HG03045 (cell line): ENCODE measurements around the gene SEC61A1.

Experiments used
- ATAC-seq: cut with Tn5 transposase; IDR thresholded peaks from one replicate; pipeline ENCODE4 v1.9.1; 2021; ENCODE audit warnings: mild to moderate bottlenecking, moderate library complexity; ENCODE audit not compliant: unreplicated experiment

SEC61A1 gene

DNA sequence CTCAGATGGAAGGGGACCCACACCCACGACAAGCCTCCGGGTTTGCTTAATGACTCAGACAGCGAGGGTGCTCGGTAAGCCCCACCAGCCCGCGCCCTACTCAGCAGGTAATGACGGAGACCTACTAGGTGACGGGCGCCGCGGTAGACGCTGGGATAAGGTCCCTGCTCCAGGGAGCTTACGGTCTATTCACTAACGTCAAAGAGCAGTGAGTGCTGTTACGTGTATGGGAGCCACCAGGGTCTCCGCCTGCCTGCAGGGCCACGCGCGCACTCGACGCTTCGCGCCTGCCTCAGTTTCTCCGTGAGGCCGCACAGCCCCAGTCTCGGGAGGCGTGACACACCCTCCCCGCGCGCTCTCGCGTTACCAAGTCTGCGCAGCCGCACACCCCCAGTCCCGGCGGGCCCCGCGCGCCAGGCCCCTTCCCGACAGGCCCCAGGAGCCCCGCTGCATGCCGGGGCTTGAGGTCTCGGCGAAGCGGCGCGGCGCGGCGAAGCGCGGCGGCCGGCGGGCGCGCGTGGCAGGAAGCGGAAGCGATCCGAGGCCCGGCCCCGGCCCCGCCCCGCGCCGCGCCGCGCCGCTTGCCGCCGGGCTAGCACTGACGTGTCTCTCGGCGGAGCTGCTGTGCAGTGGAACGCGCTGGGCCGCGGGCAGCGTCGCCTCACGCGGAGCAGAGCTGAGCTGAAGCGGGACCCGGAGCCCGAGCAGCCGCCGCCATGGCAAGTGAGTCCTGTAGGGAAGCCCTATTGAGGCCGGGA is at the start of gene SEC61A1:
Gene SEC61A1, plus strand, starts transcription at position 601 of the 758 bp plus-strand sequence. Its CDS starts 116 bp downstream, at position 717.
- peak; percentile 93 for ATAC-seq

GRCh38 chr3:128004661-128005060 is 47.6 kb upstream of the SEC61A1 start:
- ATAC-seq: no peak

GRCh38 chr3:128006061-128007032 is 45.9 kb upstream of the SEC61A1 start:
- ATAC-seq: no peak

GRCh38 chr3:128007033-128007424 is 45.2 kb upstream of the SEC61A1 start:
- no peak for ATAC-seq

GRCh38 chr3:128009952-128010846 is 42.0 kb upstream of the SEC61A1 start:
- ATAC-seq: no peak

- no peak for ATAC-seq
Measured at GRCh38 chr3:128011140-128011539, 41.1 kb upstream of the SEC61A1 start.

- ATAC-seq: no peak
Measured at GRCh38 chr3:128012050-128012449, 40.2 kb upstream of the SEC61A1 start.

DNA sequence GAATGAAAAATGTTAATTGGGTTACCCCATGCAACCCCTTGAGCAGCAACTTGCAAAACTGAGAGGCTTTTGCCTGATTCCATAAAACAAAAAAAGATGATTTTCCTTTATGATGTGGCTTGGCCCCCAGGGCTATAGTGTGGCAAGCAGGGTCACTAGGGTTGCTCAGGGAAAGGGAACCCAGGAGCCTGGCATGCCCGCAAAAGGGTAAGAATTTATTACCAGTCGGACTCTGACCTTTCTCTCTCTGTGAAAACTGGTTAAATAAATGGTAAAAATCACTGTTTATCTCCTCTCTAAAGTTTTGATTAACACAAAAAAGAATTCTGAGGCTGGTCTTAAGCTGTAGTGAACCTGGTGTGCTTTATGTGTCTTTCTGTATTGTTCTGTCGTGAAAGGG is 37.7 kb upstream of the SEC61A1 start:
- ATAC-seq: no peak

DNA sequence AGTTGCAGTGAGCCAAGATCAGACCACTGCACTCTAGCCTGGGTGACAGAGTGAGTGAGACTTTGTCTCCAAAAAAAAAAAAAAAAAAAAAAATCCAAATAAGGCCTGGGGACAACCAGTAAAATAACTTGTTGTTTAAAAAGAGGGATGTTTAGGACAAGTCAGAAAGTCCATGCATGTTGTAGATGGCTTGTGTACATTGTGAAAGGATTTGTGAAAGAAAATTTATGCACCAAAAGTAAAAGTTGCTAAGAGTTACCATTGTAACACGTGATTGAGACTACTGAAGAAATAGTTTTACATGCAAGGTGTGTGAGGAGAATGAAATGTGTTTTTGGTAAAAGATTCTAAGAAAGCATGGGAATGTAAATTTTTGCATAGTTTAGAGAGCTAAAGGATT is 35.7 kb upstream of the SEC61A1 start:
- no peak for ATAC-seq

- no peak for ATAC-seq
Measured at GRCh38 chr3:128021768-128022372, 30.4 kb upstream of the SEC61A1 start.

DNA sequence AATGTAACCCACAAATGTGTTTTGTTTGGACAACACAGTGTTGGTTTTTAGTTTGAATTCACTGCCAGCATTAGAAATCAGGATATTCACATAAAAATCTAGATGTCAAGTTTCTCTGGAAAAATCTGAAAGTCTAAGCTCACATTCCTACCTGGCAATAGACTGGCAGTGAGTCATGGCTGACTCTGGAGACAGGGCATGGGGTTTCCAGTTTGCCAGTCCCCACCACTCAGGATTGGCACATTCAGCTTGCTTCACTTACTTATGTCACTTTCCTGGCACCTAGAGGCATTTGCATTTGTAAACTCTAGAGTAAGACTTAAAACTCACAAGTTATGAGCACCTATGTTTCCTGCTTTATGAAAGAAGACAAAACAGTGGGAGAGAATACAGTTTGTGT is 19.1 kb upstream of the SEC61A1 start:
- no peak for ATAC-seq

DNA sequence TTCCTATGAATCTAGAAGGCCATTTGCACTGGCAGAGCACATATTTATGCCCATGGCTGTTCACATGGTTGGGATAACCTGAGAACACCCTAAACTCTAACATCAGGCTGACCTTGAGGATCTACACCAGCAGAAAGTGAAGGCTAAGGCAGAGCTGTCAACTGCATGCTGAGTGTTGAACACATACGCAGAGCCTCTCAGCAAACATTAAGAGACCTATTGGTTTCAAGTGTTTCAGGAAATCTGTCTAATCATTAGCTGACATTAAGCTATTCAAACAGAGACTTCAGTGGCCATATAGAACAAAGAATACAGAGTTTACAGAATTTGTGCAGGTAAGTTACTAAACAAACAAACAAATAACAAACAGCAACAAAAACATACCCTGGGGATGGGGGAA is 16.1 kb upstream of the SEC61A1 start:
- ATAC-seq: no peak

DNA sequence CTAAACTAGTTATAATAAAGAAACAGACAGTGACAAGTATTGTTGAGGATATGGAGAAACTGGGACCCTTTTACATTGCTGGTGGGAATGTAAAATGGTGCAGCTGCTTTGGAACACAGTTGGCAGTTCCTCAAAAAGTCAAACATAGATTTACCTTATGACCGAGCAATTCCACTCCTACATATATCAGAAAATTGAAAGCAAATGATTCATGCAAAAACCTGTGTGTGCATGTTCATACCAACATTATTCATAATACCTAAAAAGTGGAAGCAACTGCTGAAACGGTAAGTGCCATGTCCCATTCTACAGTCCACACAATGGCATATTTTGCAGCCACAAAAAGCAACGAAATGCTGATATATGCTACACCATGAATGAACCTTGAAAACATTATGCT is 12.2 kb upstream of the SEC61A1 start:
- no peak for ATAC-seq

DNA sequence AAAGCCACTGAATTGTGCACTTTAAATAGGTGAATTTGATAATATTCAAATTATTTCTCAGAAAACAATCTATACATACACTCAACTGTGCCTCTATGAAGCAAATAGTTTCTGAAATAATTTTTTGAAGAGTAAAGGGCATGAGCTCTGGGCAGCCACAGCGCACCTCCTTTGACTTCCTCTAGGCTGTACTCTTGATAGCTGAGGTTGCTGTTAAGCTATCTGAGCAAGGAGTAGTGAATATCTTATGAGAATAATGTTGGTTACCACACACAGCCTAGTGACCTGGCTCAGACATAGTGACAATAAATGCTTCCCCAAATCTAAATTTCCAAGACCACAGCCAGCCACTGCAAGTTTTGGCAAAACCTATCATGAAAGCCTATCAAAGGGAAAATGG is 11.6 kb upstream of the SEC61A1 start:
- ATAC-seq: no peak

DNA sequence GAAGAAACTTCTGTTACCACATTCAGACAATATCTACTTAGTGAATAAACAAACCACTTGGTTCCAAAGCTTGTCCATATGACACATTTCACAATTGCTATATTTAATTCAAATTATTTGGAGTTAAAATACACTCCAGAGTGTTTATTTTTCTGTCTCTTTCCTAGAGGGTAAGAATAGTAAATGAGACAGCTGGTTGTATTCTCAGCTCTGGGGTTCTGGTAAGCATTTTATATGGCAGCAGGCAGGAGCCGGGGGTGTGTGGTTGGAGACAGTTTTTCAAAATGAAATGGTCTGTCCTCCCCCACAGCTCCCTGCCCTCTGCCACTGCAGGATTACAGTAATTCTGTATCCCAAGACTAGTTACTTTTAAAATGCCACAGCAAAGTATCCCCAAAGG is 10.9 kb upstream of the SEC61A1 start:
- no peak for ATAC-seq

- no peak for ATAC-seq
Measured at GRCh38 chr3:128050597-128050996, 1.6 kb upstream of the SEC61A1 start.

GRCh38 chr3:128051459-128051836 is 789 bp upstream of the SEC61A1 start:
- no peak for ATAC-seq

GRCh38 chr3:128052595-128053351 is 536 bp downstream of the SEC61A1 start:
- peak; percentile 22 for ATAC-seq

GRCh38 chr3:128053614-128054013 is 1.4 kb downstream of the SEC61A1 start:
- no peak for ATAC-seq

DNA sequence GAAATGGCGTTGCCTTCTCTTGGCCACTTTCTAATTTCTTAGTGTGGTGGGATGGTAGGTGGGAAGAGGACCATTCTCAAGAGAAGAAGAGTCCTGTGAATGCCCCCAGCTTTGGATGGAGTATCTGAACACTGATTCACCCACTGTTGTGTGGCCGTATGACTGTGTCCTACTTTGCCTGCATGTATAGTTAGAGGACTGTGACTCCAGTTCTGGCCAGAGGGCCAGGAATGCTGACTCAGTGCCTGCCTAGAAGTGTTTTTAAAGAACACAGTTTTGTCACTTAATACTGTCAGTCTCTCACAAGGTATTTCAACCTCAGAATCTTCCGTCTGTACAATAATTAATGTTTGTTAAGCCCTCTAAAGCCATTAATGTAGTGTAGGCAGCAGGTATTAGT is 2.1 kb downstream of the SEC61A1 start:
- ATAC-seq: no peak
